Activated naive CD8-positive, alpha-beta T cell treated with anti-CD3 and anti-CD28 coated beads, Interleukin-2, amount 50 U/mL, for 24 hours (primary cell): Measurements from ENCODE around the gene AASS.

Experiments used
- ATAC-seq: fragments of 150-1000 bp; cut with Tn5 transposase; one replicate; pipeline ENCODE4 v1.10.0; 2021
- DNase-seq: peaks from one replicate; pipeline ENCODE4 v3.0.0; 2021
- H3K27ac Mint-ChIP-seq: one replicate; pipeline ENCODE4 v1.8.0; 2021; ENCODE audit warnings: mild to moderate bottlenecking, mixed read lengths
- H3K27me3 Mint-ChIP-seq: one replicate; pipeline ENCODE4 v1.8.0; 2021; ENCODE audit warnings: mixed read lengths
- H3K36me3 Mint-ChIP-seq: one replicate; pipeline ENCODE4 v1.8.0; 2021; ENCODE audit warnings: low read depth, mixed read lengths
- H3K4me1 Mint-ChIP-seq: one replicate; pipeline ENCODE4 v1.8.0; 2021; ENCODE audit warnings: mixed read lengths
- H3K4me3 Mint-ChIP-seq: one replicate; pipeline ENCODE4 v1.8.0; 2021; ENCODE audit warnings: mild to moderate bottlenecking, moderate library complexity, mixed read lengths
- H3K9me3 Mint-ChIP-seq: one replicate; pipeline ENCODE4 v1.8.0; 2021; ENCODE audit warnings: mixed read lengths

Gene AASS

GRCh38 chr7:122040147-122040546 lies 103.9 kb downstream of the AASS start:
- Mint-ChIP-seq H3K4me1 (no peaks in the 10 kb centered on the region), H3K9me3 (no peaks in the 10 kb centered on the region), H3K36me3 (no peaks in the 10 kb centered on the region), H3K27me3 (peaks cover 2% of the 10 kb centered on the region), H3K27ac (no peak overlapping the region), H3K4me3 (no peak overlapping the region)
- ATAC-seq (no peak), DNase-seq (no peak)

GRCh38 chr7:122038904-122039303 lies 105.1 kb downstream of the AASS start:
- ATAC-seq (no peak), DNase-seq (no peak)
- peaks cover 2% of the 10 kb centered on the region for H3K27me3 Mint-ChIP-seq
- no peak overlapping the region for H3K27ac Mint-ChIP-seq
- H3K9me3 Mint-ChIP-seq: no peaks in the 10 kb centered on the region
- H3K4me3 Mint-ChIP-seq: no peak overlapping the region
- H3K4me1 Mint-ChIP-seq: no peaks in the 10 kb centered on the region
- no peaks in the 10 kb centered on the region for H3K36me3 Mint-ChIP-seq

GRCh38 chr7:122038134-122038533 lies 105.9 kb downstream of the AASS start:
- H3K4me3 Mint-ChIP-seq: no peak overlapping the region

GRCh38 chr7:122035876-122036275 lies 108.2 kb downstream of the AASS start:
- no peak for DNase-seq
- Mint-ChIP-seq H3K36me3 (no peaks in the 10 kb centered on the region), H3K27ac (no peak overlapping the region), H3K4me1 (no peaks in the 10 kb centered on the region), H3K9me3 (no peaks in the 10 kb centered on the region), H3K27me3 (peaks cover 2% of the 10 kb centered on the region), H3K4me3 (no peak overlapping the region)
- ATAC-seq: no peak

More at GRCh38 chr7:122038134-122038533, 105.9 kb downstream of the AASS start:
- peaks cover 2% of the 10 kb centered on the region for H3K27me3 Mint-ChIP-seq
- DNase-seq: no peak
- no peaks in the 10 kb centered on the region for H3K4me1 Mint-ChIP-seq
- no peaks in the 10 kb centered on the region for H3K36me3 Mint-ChIP-seq
- no peaks in the 10 kb centered on the region for H3K9me3 Mint-ChIP-seq
- ATAC-seq: no peak
- H3K27ac Mint-ChIP-seq: no peak overlapping the region

GRCh38 chr7:122033641-122034040 lies 110.4 kb downstream of the AASS start:
- Mint-ChIP-seq H3K36me3 (no peaks in the 10 kb centered on the region), H3K27me3 (no peaks in the 10 kb centered on the region), H3K9me3 (no peaks in the 10 kb centered on the region), H3K27ac (no peak overlapping the region), H3K4me1 (no peaks in the 10 kb centered on the region), H3K4me3 (no peak overlapping the region)
- ATAC-seq: no peak
- DNase-seq: no peak

GRCh38 chr7:122027058-122027457 lies 117.0 kb downstream of the AASS start:
- no peak for DNase-seq
- Mint-ChIP-seq H3K4me1 (no peaks in the 10 kb centered on the region), H3K9me3 (peaks cover 3% of the 10 kb centered on the region), H3K4me3 (no peak overlapping the region), H3K27me3 (peaks cover 2% of the 10 kb centered on the region), H3K36me3 (no peaks in the 10 kb centered on the region), H3K27ac (no peak overlapping the region)
- no peak for ATAC-seq
